ENCODE measurements around the gene BMAL2. TPM values are rescaled to one million over a fixed set of nuclear protein-coding genes. Genes with fewer than 3 reads are reported as not detected.

The BMAL2 gene
- total RNA-seq, 1 experiment from 2014 or later = 23.1 TPM

DNA sequence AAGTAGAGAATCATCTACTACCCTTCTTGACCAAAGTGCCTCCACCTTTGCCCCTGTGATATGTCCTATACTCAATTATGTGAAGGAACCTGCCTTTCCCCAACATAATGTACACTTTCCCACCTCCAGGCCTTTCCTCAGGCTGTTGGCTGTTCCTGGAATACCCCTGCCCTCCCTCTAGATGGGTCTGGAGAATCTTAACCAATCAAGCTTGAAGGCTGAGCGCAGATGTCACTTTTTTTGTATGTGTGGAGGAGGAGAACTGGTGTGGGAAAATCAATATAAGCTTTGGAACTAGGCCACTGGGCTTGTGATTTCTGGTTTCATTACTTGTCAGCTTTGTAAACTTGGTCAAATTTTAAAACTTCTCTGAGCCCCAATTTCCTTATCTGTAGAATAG is 4.7 kb downstream of the BMAL2 start:
- Histone ChIP-seq H3K79me2 (ENCODE audit: insufficient read depth, low read length) (peaks cover 4% of the 10 kb centered on the region; the same call in 1 of the 2 replicates), H3K56ac (ENCODE audit: insufficient read length, low read depth, low read length) (no peak overlapping the region)
- TF ChIP-seq, protein P1, sequence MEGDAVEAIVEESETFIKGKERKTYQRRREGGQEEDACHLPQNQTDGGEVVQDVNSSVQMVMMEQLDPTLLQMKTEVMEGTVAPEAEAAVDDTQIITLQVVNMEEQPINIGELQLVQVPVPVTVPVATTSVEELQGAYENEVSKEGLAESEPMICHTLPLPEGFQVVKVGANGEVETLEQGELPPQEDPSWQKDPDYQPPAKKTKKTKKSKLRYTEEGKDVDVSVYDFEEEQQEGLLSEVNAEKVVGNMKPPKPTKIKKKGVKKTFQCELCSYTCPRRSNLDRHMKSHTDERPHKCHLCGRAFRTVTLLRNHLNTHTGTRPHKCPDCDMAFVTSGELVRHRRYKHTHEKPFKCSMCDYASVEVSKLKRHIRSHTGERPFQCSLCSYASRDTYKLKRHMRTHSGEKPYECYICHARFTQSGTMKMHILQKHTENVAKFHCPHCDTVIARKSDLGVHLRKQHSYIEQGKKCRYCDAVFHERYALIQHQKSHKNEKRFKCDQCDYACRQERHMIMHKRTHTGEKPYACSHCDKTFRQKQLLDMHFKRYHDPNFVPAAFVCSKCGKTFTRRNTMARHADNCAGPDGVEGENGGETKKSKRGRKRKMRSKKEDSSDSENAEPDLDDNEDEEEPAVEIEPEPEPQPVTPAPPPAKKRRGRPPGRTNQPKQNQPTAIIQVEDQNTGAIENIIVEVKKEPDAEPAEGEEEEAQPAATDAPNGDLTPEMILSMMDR (conservative IDR thresholded peaks at IDR 0.05) = no peak

More for the DNA sequence above, 4.7 kb downstream of the BMAL2 start:
- H2AK5ac ChIP-seq (ENCODE audit: insufficient read length, low read length) = no peak overlapping the region
- Mint-ChIP-seq H3K4me1 (peaks cover 14 to 20% of the 10 kb centered on the region in 2 experiments), H3K27ac (no peak overlapping the region), H3K4me3 (no peak overlapping the region), H3K27me3 (ENCODE audit: low read depth) (peaks cover 13% of the 10 kb centered on the region), H3K36me3 (ENCODE audit: insufficient read depth in 1 of 3, low read depth in 3 of 3) (no peaks in the 10 kb centered on the region), H3K9me3 (no peaks in the 10 kb centered on the region)
- DNase-seq = no peak
- no peak overlapping the region for H2BK120ac ChIP-seq (ENCODE audit: low read depth, low read length, poor library complexity, severe bottlenecking)
- no peak overlapping the region for H2AFZ ChIP-seq (ENCODE audit: low read length)
- H3T11ph ChIP-seq (ENCODE audit: low read length) = no peak overlapping the region
- H2BK5ac ChIP-seq (ENCODE audit: insufficient read length, low read length) = no peak overlapping the region
- no peak overlapping the region for H3K18ac ChIP-seq (ENCODE audit: insufficient read length, low read depth, low read length)
- no peak overlapping the region for H2BK12ac ChIP-seq (ENCODE audit: insufficient read length, low read depth, low read length)
- H2BK20ac ChIP-seq (ENCODE audit: low read depth, low read length, poor library complexity, severe bottlenecking) = no peak overlapping the region
- no peaks in the 10 kb centered on the region for H3K9me3 ChIP-seq (ENCODE audit: control insufficient read depth, low read depth, low read length)
- H3K23ac ChIP-seq (ENCODE audit: insufficient read length, low read depth, low read length) = no peak overlapping the region
- no peak overlapping the region for H4K8ac ChIP-seq (replicated peaks; ENCODE audit: insufficient read length, low read depth, low read length)
- no peak overlapping the region for H3K9ac ChIP-seq (ENCODE audit: extremely low read depth, insufficient read length, low read length)
- no peak overlapping the region for H2BK15ac ChIP-seq (ENCODE audit: low read depth, low read length)
- H3K4me2 ChIP-seq (ENCODE audit: insufficient read depth, insufficient read length, low read length) = no peak overlapping the region
- H4K5ac ChIP-seq (ENCODE audit: insufficient read length, low read depth, low read length) = no peak overlapping the region
- no peak overlapping the region for H3K27ac ChIP-seq (ENCODE audit: insufficient read length, low read depth, low read length)
- no peak overlapping the region for H3K4ac ChIP-seq (ENCODE audit: low read depth, low read length)
- H4K91ac ChIP-seq (ENCODE audit: insufficient read length, low read depth, low read length) = no peak overlapping the region
- no peaks in the 10 kb centered on the region for H4K20me1 ChIP-seq (ENCODE audit: control insufficient read depth, insufficient read depth, insufficient read length)
- peaks cover 3% of the 10 kb centered on the region for H3K79me1 ChIP-seq (ENCODE audit: insufficient read depth, low read depth, low read length, poor library complexity, severe bottlenecking)
- no peak overlapping the region for H3K14ac ChIP-seq (ENCODE audit: insufficient read depth, low read length)
- H3K23me2 ChIP-seq (ENCODE audit: insufficient read length, low read depth, low read length, poor library complexity, severe bottlenecking) = peaks cover 6% of the 10 kb centered on the region
- H3K27me3 ChIP-seq (ENCODE audit: insufficient read depth, low read length) = no peaks in the 10 kb centered on the region; the same call in 1 of the 2 replicates
- no CpG with 5 or more reads among the region's 1 CpG for WGBS (ENCODE audit: extremely low coverage, insufficient read length, low lambda C conversion rate)
- H3K4me1 ChIP-seq (ENCODE audit: insufficient read depth, low read length) = no peaks in the 10 kb centered on the region; the same call in 1 of the 2 replicates
